MCF 10A (cell line): ENCODE measurements around the gene PIGA. TPM values are rescaled to one million over a fixed set of nuclear protein-coding genes. Genes with fewer than 3 reads are reported as not detected.

Experiments
- BruUV-seq: library from RNA; stranded (reverse); fragments of 400-500 nt; replicated peaks from 2 replicates; lab custom pipeline; 2021; lab: Mats Ljungman, UMichigan
- CTCF ChIA-PET: fragments of 300-600 bp; sonication (Branson Sonifier 250); formaldehyde crosslinking; extraction: SDS; loops from one replicate; lab custom pipeline; 2021; ENCODE audit warnings: antibody characterized with exemption, inconsistent platforms; lab: Yijun Ruan, JAX
- POLR2A ChIA-PET: fragments of 300-600, 350-650 bp; sonication (Branson Sonifier 250); formaldehyde crosslinking; extraction: SDS; loops from one replicate; lab custom pipeline; 2020; ENCODE audit warnings: antibody characterized with exemption, inconsistent platforms; lab: Yijun Ruan, JAX
- DNase-seq: peaks from one replicate; pipeline ENCODE4 v3.0.0-alpha.2; 2018; ENCODE audit not compliant: unreplicated experiment
- H3K27ac Mint-ChIP-seq: one replicate; pipeline ENCODE4 v1.8.0; 2022; ENCODE audit warnings: mild to moderate bottlenecking, low read depth, mixed read lengths; ENCODE audit not compliant: unreplicated experiment
- H3K27me3 Mint-ChIP-seq: one replicate; pipeline ENCODE4 v1.8.0; 2022; ENCODE audit warnings: mixed read lengths; ENCODE audit not compliant: insufficient read depth, unreplicated experiment
- H3K36me3 Mint-ChIP-seq: one replicate; pipeline ENCODE4 v1.8.0; 2022; ENCODE audit warnings: mild to moderate bottlenecking, moderate library complexity, mixed read lengths; ENCODE audit not compliant: insufficient read depth, unreplicated experiment
- H3K4me1 Mint-ChIP-seq: one replicate; pipeline ENCODE4 v1.8.0; 2022; ENCODE audit warnings: mixed read lengths; ENCODE audit not compliant: insufficient read depth, unreplicated experiment
- H3K4me3 Mint-ChIP-seq: one replicate; pipeline ENCODE4 v1.8.0; 2022; ENCODE audit warnings: mild to moderate bottlenecking, moderate library complexity, mixed read lengths; ENCODE audit not compliant: unreplicated experiment
- H3K9me3 Mint-ChIP-seq: one replicate; pipeline ENCODE4 v1.8.0; 2022; ENCODE audit warnings: mixed read lengths; ENCODE audit not compliant: unreplicated experiment
- CTCF ChIP-seq: fragments of 200-600 bp; IDR thresholded peaks from one replicate; pipeline ENCODE4 v1.8.0; 2022; ENCODE audit warnings: antibody characterized with exemption, mild to moderate bottlenecking; ENCODE audit not compliant: unreplicated experiment
- intact Hi-C: fragments of 100-400 bp; cut with micrococcal nuclease; formaldehyde crosslinking; loops from 2 replicates; pipeline ENCODE4 v1.14.1; 2022
- total RNA-seq: library from RNA; stranded (reverse); gene quantifications from 2 replicates; pipeline ENCODE4 v1.2.3, GENCODE V29; 2022

Gene PIGA
- total RNA-seq, 1 experiment from 2014 or later: 17.3 TPM

GRCh38 chrX:15345976-15346375 lies 10.7 kb upstream of the PIGA start:
- H3K4me1 Mint-ChIP-seq: peaks cover 6% of the 10 kb centered on the region
- POLR2A ChIA-PET: interaction anchor here (1.0 kb wide), 1 partner anchor 43 kb away, joined by 3 read pairs; no protein-coding TSS in a partner anchor
- CTCF ChIA-PET: interaction anchor here (0.6 to 14.6 kb wide), 6 partner anchors 45 to 219 kb away, joined by 3 to 353 read pairs (median 10); no protein-coding TSS in a partner anchor

GRCh38 chrX:15344106-15344505 lies 8.8 kb upstream of the PIGA start:
- no peak for DNase-seq
- ChIA-PET CTCF (interaction anchor here (10.1 to 14.6 kb wide), 2 partner anchors 44 to 123 kb away, joined by 87 to 353 read pairs; no protein-coding TSS in a partner anchor), POLR2A (interaction anchor here (1.5 kb wide), 1 partner anchor 149 kb away, joined by 4 read pairs; the partner anchor contains the start of gene PIR)
- Mint-ChIP-seq H3K4me1 (peaks cover 6% of the 10 kb centered on the region), H3K4me3 (no peak overlapping the region), H3K27ac (no peak overlapping the region), H3K9me3 (no peaks in the 10 kb centered on the region), H3K36me3 (no peaks in the 10 kb centered on the region), H3K27me3 (peaks cover 59% of the 10 kb centered on the region)
- TF ChIP-seq CTCF: no peak
- intact Hi-C loops: no loop called here
- no TSS peak for BruUV-seq

More at GRCh38 chrX:15345976-15346375, 10.7 kb upstream of the PIGA start:
- Mint-ChIP-seq H3K9me3 (no peaks in the 10 kb centered on the region), H3K36me3 (no peaks in the 10 kb centered on the region), H3K27me3 (peaks cover 55% of the 10 kb centered on the region), H3K4me3 (no peak overlapping the region), H3K27ac (no peak overlapping the region)
- intact Hi-C loops: no loop called here
- no peak for TF ChIP-seq CTCF
- no peak for DNase-seq
- no TSS peak for BruUV-seq

- BruUV-seq: no TSS peak
- Mint-ChIP-seq H3K4me3 (no peak overlapping the region), H3K27me3 (peaks cover 61% of the 10 kb centered on the region), H3K36me3 (no peaks in the 10 kb centered on the region), H3K9me3 (no peaks in the 10 kb centered on the region), H3K27ac (no peak overlapping the region), H3K4me1 (peaks cover 6% of the 10 kb centered on the region)
- ChIA-PET POLR2A (interaction anchor here (0.6 to 1.7 kb wide), 7 partner anchors 8 to 255 kb away, joined by 3 to 4 read pairs (median 3); partner anchors contain the start of genes PIGA and PIR), CTCF (interaction anchor here (1.0 to 14.6 kb wide), 7 partner anchors 9 to 149 kb away, joined by 3 to 353 read pairs (median 5); no protein-coding TSS in a partner anchor)
- intact Hi-C loops: no loop called here
- DNase-seq: peak; percentile 78
- no peak for TF ChIP-seq CTCF
These were observed 7.8 kb upstream of the PIGA start for GRCh38 chrX:15343075-15343476.

- no peak for DNase-seq
- peaks cover 76% of the 10 kb centered on the region for H3K27me3 Mint-ChIP-seq
- H3K4me3 Mint-ChIP-seq: no peak overlapping the region
- intact Hi-C loops: no loop called here
- TF ChIP-seq CTCF: no peak
- peaks cover 6% of the 10 kb centered on the region for H3K4me1 Mint-ChIP-seq
- no peaks in the 10 kb centered on the region for H3K36me3 Mint-ChIP-seq
- BruUV-seq: no TSS peak
- CTCF ChIA-PET: interaction anchor here (4.6 to 10.1 kb wide), 2 partner anchors 9 to 40 kb away, joined by 28 to 87 read pairs; no protein-coding TSS in a partner anchor
- POLR2A ChIA-PET: no interaction called here
- no peak overlapping the region for H3K27ac Mint-ChIP-seq
- no peaks in the 10 kb centered on the region for H3K9me3 Mint-ChIP-seq
These were observed 5.5 kb upstream of the PIGA start for GRCh38 chrX:15340867-15341266.
